Stimulated activated CD8-positive, alpha-beta memory T cell treated with anti-CD3 and anti-CD28 coated beads, Interleukin-15, amount 100 ng/mL, for 1 hour (primary cell): Measurements from ENCODE around the gene CREB3.
A peak's percentile ranks its signal among the peaks of the same experiment; 100 is the strongest.

Experiments used
- DNase-seq: peaks from one replicate; pipeline ENCODE4 v3.0.0-alpha.2; 2020; ENCODE audit warnings: low read depth

CREB3 gene

GRCh38 chr9:35732185-35732799 lies at the start of gene CREB3, which contains the start of gene TLN1:
CREB3 (plus strand) TSS chr9:35732666; CDS start chr9:35732773, 107 bp downstream.
TLN1 (minus strand) TSS chr9:35732195; CDS start chr9:35725694, 6,501 bp downstream.
- peak; percentile 87 for DNase-seq

GRCh38 chr9:35683323-35683722 lies 49.1 kb upstream of the CREB3 start:
- no peak for DNase-seq

GRCh38 chr9:35684921-35685320 lies 47.5 kb upstream of the CREB3 start:
- no peak for DNase-seq

- no peak for DNase-seq
These were observed 47.0 kb upstream of the CREB3 start for GRCh38 chr9:35685506-35685905.

- no peak for DNase-seq
These were observed 46.0 kb upstream of the CREB3 start for GRCh38 chr9:35686222-35687203.

GRCh38 chr9:35687306-35687705 lies 45.2 kb upstream of the CREB3 start:
- DNase-seq, result no peak

- DNase-seq, result no peak
These were observed 44.4 kb upstream of the CREB3 start for GRCh38 chr9:35687972-35688557.

- no peak for DNase-seq
These were observed 43.6 kb upstream of the CREB3 start for GRCh38 chr9:35688558-35689541.

- DNase-seq, result no peak
These were observed 42.7 kb upstream of the CREB3 start, which contains the start of gene TPM2 for GRCh38 chr9:35689542-35690293. TPM2 (minus strand) TSS chr9:35689925; CDS start chr9:35689817, 108 bp downstream.

GRCh38 chr9:35690294-35690613 lies 42.2 kb upstream of the CREB3 start:
- no peak for DNase-seq

- DNase-seq, result no peak
These were observed 41.7 kb upstream of the CREB3 start for GRCh38 chr9:35690614-35691333.

- DNase-seq, result no peak
These were observed 41.2 kb upstream of the CREB3 start for GRCh38 chr9:35691334-35691650.

- DNase-seq, result no peak
These were observed 40.6 kb upstream of the CREB3 start for GRCh38 chr9:35691757-35692301.

GRCh38 chr9:35695943-35696401 lies 36.5 kb upstream of the CREB3 start:
- DNase-seq, result no peak

- peak; percentile 37 for DNase-seq
These were observed 35.8 kb upstream of the CREB3 start for GRCh38 chr9:35696520-35697215.

- DNase-seq, result no peak
These were observed 35.0 kb upstream of the CREB3 start for GRCh38 chr9:35697486-35697885.

- no peak for DNase-seq
These were observed 34.2 kb upstream of the CREB3 start for GRCh38 chr9:35698231-35698630.

GRCh38 chr9:35700031-35700430 lies 32.4 kb upstream of the CREB3 start:
- DNase-seq, result no peak

GRCh38 chr9:35700942-35701341 lies 31.5 kb upstream of the CREB3 start:
- DNase-seq, result no peak
